HAP-1 (cell line): ENCODE data around the gene ICA1.
A peak's percentile ranks its signal among the peaks of the same experiment; 100 is the strongest.

ENCODE experiments used
- DNase-seq, 2 experiments: peaks; one replicate each; pipeline ENCODE4 v3.0.0-alpha.2; 2016 to 2020; ENCODE audit warnings: low spot score in 2 of 2
- H3K27me3 ChIP-seq: fragments of 250-450 bp; sonication (Bioruptor Pico); 2 replicates; pipeline ENCODE4 v1.5.1; 2020; ENCODE audit warnings: low read depth, mild to moderate bottlenecking, moderate library complexity
- H3K36me3 ChIP-seq: fragments of 250-450 bp; sonication (Bioruptor Pico); replicated peaks from 2 replicates; pipeline ENCODE4 v1.5.1; 2020; ENCODE audit warnings: mild to moderate bottlenecking
- H3K4me1 ChIP-seq: fragments of 250-450 bp; sonication (Bioruptor Pico); 2 replicates; pipeline ENCODE4 v1.5.1; 2020; ENCODE audit warnings: mild to moderate bottlenecking
- H3K4me3 ChIP-seq: fragments of 250-450 bp; sonication (Bioruptor Pico); 2 replicates; pipeline ENCODE4 v1.5.1; 2020; ENCODE audit warnings: mild to moderate bottlenecking, moderate library complexity
- H3K9me3 ChIP-seq: fragments of 250-450 bp; sonication (Bioruptor Pico); 2 replicates; pipeline ENCODE4 v1.5.1; 2020; ENCODE audit warnings: mild to moderate bottlenecking, moderate library complexity
- in situ Hi-C: fragments of 300-500 bp; cut with MboI; formaldehyde crosslinking; loops from 3 replicates; pipeline ENCODE4 v1.14.3; 2020; ENCODE audit warnings: low sequenced_read_pairs, inconsistent platforms, mixed read lengths

Gene ICA1

DNA sequence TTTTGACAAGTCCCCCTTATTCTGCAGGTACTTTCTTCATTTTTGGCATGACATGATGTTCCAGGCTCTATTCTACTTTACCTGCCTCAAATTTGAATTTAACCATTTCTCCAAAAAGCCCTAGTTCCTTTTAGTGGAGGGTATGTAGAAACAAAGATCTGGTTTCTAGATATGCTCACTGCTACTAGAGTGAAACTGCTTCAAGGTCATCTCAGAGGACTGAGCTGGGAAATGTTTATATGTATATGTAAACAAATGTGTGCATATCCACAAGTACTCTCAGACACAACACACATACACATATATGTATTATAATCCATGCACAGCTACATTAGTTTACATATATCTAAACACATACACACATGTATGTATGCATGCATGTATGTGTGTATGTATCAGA is 69.1 kb downstream of the ICA1 start:
- H3K27me3 ChIP-seq = no peaks in the 10 kb centered on the region; the same call in none of the 2 replicates
- no peaks in the 10 kb centered on the region for H3K36me3 ChIP-seq
- H3K9me3 ChIP-seq = no peaks in the 10 kb centered on the region
- no peaks in the 10 kb centered on the region for H3K4me1 ChIP-seq
- no peak for DNase-seq
- in situ Hi-C loops = no loop called here
- no peak overlapping the region for H3K4me3 ChIP-seq

DNA sequence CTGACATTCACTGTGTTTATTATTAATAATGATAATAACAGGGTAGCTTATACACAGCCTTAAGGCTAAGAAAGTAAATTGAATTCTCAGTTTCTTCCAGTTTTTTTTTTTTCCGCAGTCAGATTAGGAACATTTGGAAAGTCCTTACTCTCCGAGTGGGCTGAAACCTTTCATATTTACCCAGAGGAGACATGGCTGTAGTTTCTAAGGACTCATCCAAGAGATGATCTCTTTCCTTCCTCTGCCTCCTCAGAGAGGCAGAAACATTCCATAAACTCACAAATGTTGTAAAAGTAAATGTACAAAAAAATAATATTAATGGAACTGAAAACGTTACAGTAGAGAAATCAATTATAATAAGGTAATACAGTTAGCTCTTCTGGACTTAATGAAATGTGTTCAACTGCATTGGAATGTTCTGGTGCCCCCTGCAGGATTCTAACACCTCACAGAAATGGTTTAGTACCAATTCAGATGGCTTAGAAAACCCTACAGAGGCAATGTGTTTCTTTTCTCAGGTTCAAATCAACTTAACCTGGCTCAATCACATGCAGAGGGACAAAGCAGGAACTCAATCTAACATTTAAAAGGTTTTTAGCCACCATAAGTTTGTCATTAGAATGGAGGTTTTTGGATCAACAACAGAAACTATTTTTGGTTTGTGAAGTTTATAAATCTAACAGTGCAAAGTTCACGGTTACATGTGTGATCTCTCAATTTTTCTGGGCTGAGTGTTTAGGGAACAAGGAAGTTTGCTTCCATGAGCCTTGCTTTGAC is 71.7 kb downstream of the ICA1 start:
- H3K36me3 ChIP-seq = no peaks in the 10 kb centered on the region
- H3K9me3 ChIP-seq = no peaks in the 10 kb centered on the region
- H3K4me1 ChIP-seq = no peaks in the 10 kb centered on the region
- in situ Hi-C loops = no loop called here
- H3K4me3 ChIP-seq = no peak overlapping the region
- DNase-seq = peak; percentile 55 to 59
- no peaks in the 10 kb centered on the region; the same call in none of the 2 replicates for H3K27me3 ChIP-seq

DNA sequence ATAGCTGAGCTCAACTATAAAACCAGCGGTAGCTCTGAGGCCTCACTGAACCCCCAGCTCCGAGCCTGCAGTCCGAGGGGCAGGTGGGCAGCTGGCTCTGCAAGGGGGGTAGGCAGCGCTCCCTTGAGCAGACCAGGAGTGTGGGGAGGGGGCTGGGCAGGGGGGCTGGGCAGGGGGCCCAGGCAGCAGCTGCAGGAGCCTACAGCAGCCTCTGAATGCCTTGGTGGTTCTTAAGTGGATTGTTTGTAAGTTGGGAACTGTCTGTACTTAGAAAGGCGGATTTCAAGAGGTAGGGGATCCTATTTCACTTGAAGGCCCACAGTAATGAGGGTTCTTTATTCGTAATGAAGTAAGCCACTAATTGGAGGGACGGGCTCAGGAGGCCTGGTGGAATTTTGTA is 72.3 kb downstream of the ICA1 start:
- DNase-seq = no peak
- no peaks in the 10 kb centered on the region for H3K9me3 ChIP-seq
- no peaks in the 10 kb centered on the region for H3K4me1 ChIP-seq
- H3K27me3 ChIP-seq = no peaks in the 10 kb centered on the region; the same call in none of the 2 replicates
- in situ Hi-C loops = no loop called here
- no peak overlapping the region for H3K4me3 ChIP-seq
- H3K36me3 ChIP-seq = no peaks in the 10 kb centered on the region

DNA sequence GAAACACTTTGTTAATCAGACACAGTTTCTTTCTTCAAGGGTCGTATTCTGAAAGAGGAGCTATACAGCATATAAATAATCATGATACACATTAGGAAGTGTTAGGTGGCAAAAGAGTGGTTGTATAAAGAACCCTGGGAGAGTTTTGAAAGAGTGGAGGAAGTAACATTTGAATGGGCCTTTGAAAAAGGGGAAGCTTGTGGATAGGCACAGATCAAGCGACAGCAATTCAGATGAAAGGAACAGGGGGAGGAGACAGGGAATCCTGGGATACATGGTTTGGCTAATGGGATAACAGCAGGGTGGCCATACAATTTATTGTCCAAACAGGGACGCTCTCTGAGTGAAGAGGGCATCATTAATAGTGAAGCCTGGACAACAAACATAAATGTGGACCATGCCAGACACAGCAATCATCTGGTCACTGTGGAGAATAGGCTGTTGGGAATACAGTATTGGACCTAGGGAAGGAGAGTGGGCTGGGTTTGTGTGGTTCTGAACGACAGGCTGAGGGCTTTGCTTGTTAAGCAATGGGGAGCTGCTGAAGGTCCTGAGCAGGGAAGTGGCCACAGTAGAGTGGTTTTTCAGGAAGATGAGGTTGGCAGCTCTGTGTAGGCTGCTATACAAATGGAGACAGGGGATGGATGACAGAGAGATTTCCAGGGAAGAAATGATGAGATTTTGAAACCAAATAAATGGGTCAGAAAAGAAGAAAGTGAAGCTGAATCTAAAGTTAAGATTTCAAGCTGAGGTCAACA is 75.9 kb downstream of the ICA1 start:
- Histone ChIP-seq H3K9me3 (no peaks in the 10 kb centered on the region), H3K4me1 (no peaks in the 10 kb centered on the region; the same call in 1 of the 2 replicates), H3K27me3 (no peaks in the 10 kb centered on the region; the same call in 1 of the 2 replicates), H3K36me3 (no peaks in the 10 kb centered on the region), H3K4me3 (no peak overlapping the region)
- no peak for DNase-seq
- in situ Hi-C loops = no loop called here

DNA sequence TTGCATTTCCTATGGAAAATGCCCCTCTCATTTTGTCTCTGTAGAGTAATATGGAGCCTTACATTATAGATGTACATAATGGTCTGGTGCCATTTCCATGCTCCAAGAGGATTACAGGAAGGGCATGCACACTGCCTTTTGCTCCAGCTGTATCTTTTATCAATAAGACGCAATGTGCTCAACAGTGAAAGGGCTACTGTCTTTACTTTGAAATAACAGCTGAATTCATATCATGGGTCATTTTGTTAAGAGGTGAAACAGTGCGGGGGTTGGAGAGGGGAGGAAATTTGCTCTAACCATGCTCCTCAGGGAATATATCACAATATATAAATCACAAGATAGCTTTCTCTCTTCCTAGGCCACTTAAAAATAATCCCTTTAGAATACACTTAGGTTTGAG is 77.7 kb downstream of the ICA1 start:
- H3K27me3 ChIP-seq = no peaks in the 10 kb centered on the region
- in situ Hi-C loops = no loop called here
- no peak overlapping the region for H3K4me3 ChIP-seq
- no peaks in the 10 kb centered on the region; the same call in 1 of the 2 replicates for H3K4me1 ChIP-seq
- H3K36me3 ChIP-seq = no peaks in the 10 kb centered on the region
- no peaks in the 10 kb centered on the region for H3K9me3 ChIP-seq
- no peak for DNase-seq

DNA sequence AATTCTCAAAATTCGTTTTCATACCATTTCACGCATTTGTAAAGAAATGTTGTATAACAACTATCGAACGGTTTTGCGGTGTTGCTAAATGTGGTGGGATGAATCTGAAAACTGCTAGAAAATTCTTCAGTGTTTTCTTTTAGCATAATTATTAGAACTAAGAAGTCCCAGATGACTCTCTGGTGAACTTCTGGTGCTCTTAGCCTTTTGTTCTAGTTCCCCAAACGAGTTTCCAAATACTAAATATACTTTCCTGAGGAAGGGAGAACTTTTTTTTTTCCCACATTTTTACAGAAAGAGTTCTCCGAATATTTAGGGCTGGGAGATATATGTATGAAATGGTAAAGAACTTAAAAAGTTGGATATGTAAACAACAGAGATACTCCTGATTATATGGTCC is 82.5 kb downstream of the ICA1 start:
- Histone ChIP-seq H3K4me3 (no peak overlapping the region), H3K4me1 (no peaks in the 10 kb centered on the region; the same call in 1 of the 2 replicates), H3K36me3 (no peaks in the 10 kb centered on the region), H3K27me3 (no peaks in the 10 kb centered on the region), H3K9me3 (no peaks in the 10 kb centered on the region)
- no peak for DNase-seq
- in situ Hi-C loops = no loop called here

DNA sequence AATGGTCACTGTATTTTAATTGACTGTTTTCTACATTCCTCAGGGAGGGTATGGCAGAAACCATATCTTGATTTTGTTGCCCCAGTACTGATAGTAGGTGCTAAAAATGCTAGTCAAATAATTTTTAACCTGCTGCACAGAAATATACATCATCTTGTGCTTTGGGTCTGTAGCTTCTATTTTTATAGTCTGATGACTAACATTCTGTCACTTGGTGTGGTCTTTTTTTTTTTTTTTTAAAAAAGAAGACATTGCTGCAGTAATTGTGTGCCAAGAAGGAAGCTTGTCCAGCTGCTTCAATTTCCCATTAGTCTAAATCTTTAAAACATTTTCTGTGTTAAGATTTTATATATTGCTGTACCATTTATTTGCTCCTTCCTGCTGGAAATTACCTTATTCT is 83.6 kb downstream of the ICA1 start:
- no peak overlapping the region for H3K4me3 ChIP-seq
- DNase-seq = no peak
- no peaks in the 10 kb centered on the region; the same call in 1 of the 2 replicates for H3K4me1 ChIP-seq
- no peaks in the 10 kb centered on the region for H3K9me3 ChIP-seq
- H3K27me3 ChIP-seq = no peaks in the 10 kb centered on the region
- in situ Hi-C loops = no loop called here
- H3K36me3 ChIP-seq = no peaks in the 10 kb centered on the region

DNA sequence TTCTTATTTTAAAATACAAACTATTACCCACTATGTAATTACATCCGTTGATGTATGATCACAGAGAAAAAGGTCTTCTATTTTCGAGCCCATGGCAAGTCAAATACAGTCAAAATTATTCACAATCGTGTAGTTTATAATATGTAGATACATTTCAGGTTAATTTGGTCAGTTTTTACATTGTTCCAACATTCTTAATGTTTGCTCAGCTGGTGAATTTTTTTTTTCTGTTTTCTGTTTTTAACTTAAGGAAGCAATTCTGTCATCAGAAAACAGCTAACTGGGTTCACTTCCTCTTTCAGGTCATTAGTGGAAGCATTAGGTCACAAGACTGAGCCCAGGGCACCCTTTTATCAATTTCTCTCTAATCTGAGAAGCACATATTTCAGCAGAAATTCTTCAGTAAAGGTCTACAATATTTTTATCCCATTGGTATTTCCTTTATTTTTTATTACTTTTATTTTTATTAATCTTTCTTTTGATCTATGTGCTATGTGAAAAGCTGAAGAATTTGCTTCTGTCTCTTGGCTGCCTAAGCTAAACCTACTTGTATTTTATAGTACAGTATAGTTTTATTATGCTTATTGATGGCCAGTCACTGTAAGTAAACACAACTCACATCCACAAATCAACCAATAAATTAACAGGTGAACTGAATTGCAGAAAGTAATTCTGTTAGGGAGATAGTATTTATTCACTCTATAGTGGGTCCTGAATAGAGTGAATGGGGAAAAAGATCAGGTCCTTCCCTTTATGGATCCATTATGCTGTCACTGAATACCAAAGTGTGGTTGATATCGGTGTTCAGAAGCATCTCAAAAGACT is 84.6 kb downstream of the ICA1 start:
- Histone ChIP-seq H3K9me3 (no peaks in the 10 kb centered on the region), H3K4me1 (no peaks in the 10 kb centered on the region; the same call in 1 of the 2 replicates), H3K27me3 (no peaks in the 10 kb centered on the region), H3K4me3 (no peak overlapping the region), H3K36me3 (no peaks in the 10 kb centered on the region)
- DNase-seq = no peak
- in situ Hi-C loops = no loop called here

DNA sequence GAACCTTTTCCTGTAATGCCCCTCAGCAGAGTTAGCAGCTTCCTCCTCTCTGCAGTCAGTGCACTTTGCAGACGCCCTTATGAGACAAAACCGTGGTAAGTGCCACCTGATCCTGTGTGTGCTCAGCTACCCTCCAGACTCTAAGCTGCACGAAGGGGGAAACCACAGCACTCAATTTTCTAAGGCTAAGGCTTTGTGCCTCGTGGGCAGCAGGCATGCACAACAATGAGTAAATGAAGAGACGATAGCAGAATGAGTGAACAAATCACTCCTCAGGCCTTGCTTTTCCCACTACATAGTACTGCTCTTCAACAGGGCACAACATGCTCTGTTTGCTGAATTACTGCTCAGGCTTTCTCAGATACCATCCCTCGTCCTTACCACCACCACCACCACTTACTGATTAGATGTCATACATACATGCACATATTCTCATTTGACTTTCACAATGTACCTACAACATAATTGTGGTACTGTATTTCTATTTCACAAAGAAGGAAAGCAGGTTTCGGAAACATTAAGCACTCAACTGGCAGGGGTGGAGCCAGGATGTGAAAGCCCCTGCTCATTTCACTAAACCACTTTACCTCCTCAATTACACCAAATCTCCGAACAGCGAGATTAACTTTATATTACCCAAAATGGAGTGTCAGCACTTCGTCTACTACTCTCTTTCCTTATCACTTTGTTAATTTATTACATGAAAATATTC is 85.4 kb downstream of the ICA1 start:
- in situ Hi-C loops = no loop called here
- no peak for DNase-seq
- no peaks in the 10 kb centered on the region for H3K9me3 ChIP-seq
- H3K4me3 ChIP-seq = no peak overlapping the region
- H3K4me1 ChIP-seq = no peaks in the 10 kb centered on the region; the same call in 1 of the 2 replicates
- H3K27me3 ChIP-seq = no peaks in the 10 kb centered on the region
- H3K36me3 ChIP-seq = no peaks in the 10 kb centered on the region

DNA sequence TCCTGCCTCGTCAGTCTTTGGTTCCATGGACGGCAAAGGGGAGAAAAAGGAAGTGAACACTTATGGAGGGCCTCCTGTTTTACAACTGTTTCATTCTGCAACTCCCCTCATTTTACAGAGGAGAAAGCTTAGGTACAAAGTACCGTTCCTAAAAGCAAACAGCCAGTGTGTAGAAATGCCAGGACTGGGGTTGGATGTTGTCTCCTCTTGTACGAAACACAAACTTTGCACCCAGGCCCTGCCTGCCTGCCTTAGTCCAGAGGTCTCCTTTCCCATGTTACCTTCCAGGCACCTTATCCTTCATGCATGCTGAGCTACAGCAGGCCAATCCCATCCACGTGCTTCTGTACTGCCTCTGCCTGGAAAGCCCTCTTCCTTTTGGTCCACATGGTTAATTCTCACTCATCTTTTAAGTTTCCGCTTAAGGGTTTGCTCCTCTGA is 86.0 kb downstream of the ICA1 start:
- H3K9me3 ChIP-seq = no peaks in the 10 kb centered on the region
- H3K36me3 ChIP-seq = no peaks in the 10 kb centered on the region
- no peaks in the 10 kb centered on the region for H3K27me3 ChIP-seq
- in situ Hi-C loops = no loop called here
- no peak overlapping the region for H3K4me3 ChIP-seq
- H3K4me1 ChIP-seq = no peaks in the 10 kb centered on the region
- no peak for DNase-seq

DNA sequence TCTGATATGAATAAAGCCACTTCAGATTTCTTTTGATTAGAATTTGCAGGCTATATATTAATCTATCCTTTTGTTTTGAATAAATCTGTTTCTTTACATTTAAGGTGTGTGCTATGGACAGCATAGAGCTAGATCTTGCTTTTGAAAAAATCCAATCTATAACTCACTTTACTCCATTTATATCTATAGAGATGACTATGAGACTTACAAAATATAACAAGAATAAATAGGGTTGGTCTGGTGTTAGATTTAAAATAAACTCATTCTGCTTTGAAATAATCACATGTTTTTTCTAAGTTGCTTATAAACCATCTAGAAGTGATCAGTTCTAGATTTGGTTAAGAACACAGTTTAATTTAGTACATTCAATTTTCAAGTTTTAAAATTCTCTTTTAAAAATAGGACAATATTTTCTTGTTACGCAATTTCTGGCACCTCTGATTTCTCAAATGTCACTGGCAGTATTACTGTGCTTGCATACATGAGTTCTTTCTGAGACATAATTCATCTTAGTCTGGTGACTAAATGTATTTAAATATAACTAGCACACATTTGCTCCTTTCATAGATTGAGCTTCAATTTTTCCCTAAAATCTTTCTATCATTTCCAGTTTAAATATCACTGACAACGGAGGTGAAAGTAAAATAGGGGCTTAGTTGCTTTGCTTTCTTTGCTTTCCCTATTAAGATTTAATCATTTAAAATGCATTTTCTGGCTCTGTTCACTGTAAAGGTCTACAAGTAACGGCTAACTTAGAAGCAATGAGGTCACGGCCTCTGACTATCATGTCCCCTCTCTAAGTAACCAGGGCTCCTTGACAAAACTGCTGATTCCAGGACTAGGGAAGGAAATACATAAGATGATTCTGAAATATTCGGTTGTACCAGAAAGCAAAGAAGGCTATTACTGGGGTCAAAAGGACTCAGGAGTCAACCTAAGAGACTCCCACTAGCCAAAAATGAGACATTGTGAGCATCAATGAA is 89.3 kb downstream of the ICA1 start:
- H3K36me3 ChIP-seq = no peaks in the 10 kb centered on the region
- H3K4me3 ChIP-seq = no peak overlapping the region
- DNase-seq = no peak
- in situ Hi-C loops = no loop called here
- H3K4me1 ChIP-seq = no peaks in the 10 kb centered on the region
- H3K9me3 ChIP-seq = no peaks in the 10 kb centered on the region
- H3K27me3 ChIP-seq = no peaks in the 10 kb centered on the region

DNA sequence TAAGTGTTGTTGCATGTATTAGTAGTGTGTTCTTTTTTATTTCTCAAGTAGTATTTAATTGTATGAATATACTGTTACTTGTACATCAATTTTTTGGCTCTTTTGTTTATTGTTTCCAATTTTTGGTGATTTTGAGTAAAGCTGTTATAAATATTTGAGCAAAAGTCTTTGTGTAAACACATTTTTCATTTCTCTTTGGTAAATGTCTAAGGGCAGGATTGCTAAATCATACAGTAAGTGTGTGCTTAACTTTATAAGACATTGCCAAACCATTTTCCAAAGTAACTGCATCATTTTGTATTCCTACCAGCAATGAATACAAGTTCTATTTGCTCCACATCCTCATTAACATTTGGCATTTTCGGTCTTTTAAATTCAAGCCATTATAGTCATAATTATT is 92.8 kb downstream of the ICA1 start:
- Histone ChIP-seq H3K4me1 (no peaks in the 10 kb centered on the region), H3K4me3 (no peak overlapping the region), H3K9me3 (no peaks in the 10 kb centered on the region), H3K36me3 (no peaks in the 10 kb centered on the region), H3K27me3 (no peaks in the 10 kb centered on the region)
- no peak for DNase-seq
- in situ Hi-C loops = no loop called here
